Keratinocyte (primary cell): Measurements from ENCODE around the gene CASTOR1. TPM values are rescaled to one million over a fixed set of nuclear protein-coding genes. Genes with fewer than 3 reads are reported as not detected.

Experiments
- DNase-seq: peaks from one replicate; pipeline ENCODE4 v3.0.0-alpha.2; 2011; ENCODE audit warnings: low read depth, missing footprints, low spot score
- FAIRE-seq: peaks from 2 replicates; lab custom pipeline; 2011; peaks lifted over from hg19 to GRCh38; lab: Jason Lieb, UNC
- H2AFZ ChIP-seq: 2 replicates; pipeline ENCODE4 v1.6.0; 2012; ENCODE audit warnings: low read length, control low read depth, inconsistent platforms; ENCODE audit not compliant: control insufficient read depth
- H3K27ac ChIP-seq: 2 replicates; pipeline ENCODE4 v1.5.1; 2011; ENCODE audit warnings: low read length; ENCODE audit not compliant: control insufficient read depth, insufficient read depth
- H3K27me3 ChIP-seq: 3 replicates; pipeline ENCODE4 v1.6.0; 2011; ENCODE audit warnings: low read length; ENCODE audit not compliant: control insufficient read depth, insufficient read depth; ENCODE audit errors: extremely low read depth
- H3K36me3 ChIP-seq, 2 experiments: 2 replicates in 1 of 2; 3 replicates in 1 of 2; pipeline ENCODE4 v1.5.1; 2011; ENCODE audit warnings: low read length in 2 of 2, mild to moderate bottlenecking in 1 of 2; ENCODE audit not compliant: control insufficient read depth in 2 of 2, insufficient read depth in 2 of 2; ENCODE audit errors: extremely low read depth in 1 of 2
- H3K4me1 ChIP-seq: 3 replicates; pipeline ENCODE4 v1.5.1; 2011; ENCODE audit warnings: low read length; ENCODE audit not compliant: control insufficient read depth, insufficient read depth; ENCODE audit errors: extremely low read depth
- H3K4me2 ChIP-seq: 3 replicates; pipeline ENCODE4 v1.6.0; 2011; ENCODE audit warnings: low read depth, low read length; ENCODE audit not compliant: control insufficient read depth, insufficient read depth; ENCODE audit errors: extremely low read depth
- H3K4me3 ChIP-seq, 3 experiments: fragments of 200-600 bp in 1 of 3; sonication (generic) in 1 of 3; 2 replicates in 2 of 3; 3 replicates in 1 of 3; pipeline ENCODE4 v1.5.1; 2011 to 2016; ENCODE audit warnings: low read length in 3 of 3, mild to moderate bottlenecking in 3 of 3, control low read depth in 2 of 3, inconsistent platforms in 1 of 3, low read depth in 1 of 3, mixed read lengths in 1 of 3, mixed run types in 1 of 3, moderate library complexity in 1 of 3; ENCODE audit not compliant: control insufficient read depth in 2 of 3, insufficient read depth in 2 of 3; ENCODE audit errors: extremely low read depth in 1 of 3
- H3K79me2 ChIP-seq: 2 replicates; pipeline ENCODE4 v1.6.0; 2012; ENCODE audit warnings: low read length; ENCODE audit not compliant: control insufficient read depth, insufficient read depth
- H3K9ac ChIP-seq: 3 replicates; pipeline ENCODE4 v1.6.0; 2011; ENCODE audit warnings: low read length; ENCODE audit not compliant: control insufficient read depth, insufficient read depth; ENCODE audit errors: extremely low read depth
- H3K9me1 ChIP-seq: 3 replicates; pipeline ENCODE4 v1.6.0; 2011; ENCODE audit warnings: low read length; ENCODE audit not compliant: control insufficient read depth, insufficient read depth; ENCODE audit errors: extremely low read depth
- H3K9me3 ChIP-seq: 2 replicates; pipeline ENCODE4 v1.5.1; 2012; ENCODE audit warnings: low read depth, low read length; ENCODE audit not compliant: control insufficient read depth
- H4K20me1 ChIP-seq: 3 replicates; pipeline ENCODE4 v1.6.0; 2011; ENCODE audit warnings: low read length; ENCODE audit not compliant: control insufficient read depth, insufficient read depth; ENCODE audit errors: extremely low read depth
- EZH2 ChIP-seq: IDR thresholded peaks from one replicate; pipeline ENCODE4 v1.6.1; 2012; ENCODE audit warnings: inconsistent platforms, mild to moderate bottlenecking, low read length, moderate library complexity
- dilution Hi-C: fragments of 300-500 bp; cut with MboI; formaldehyde crosslinking; loops from one replicate; pipeline ENCODE4 v1.7.0; 2020; ENCODE audit warnings: low sequenced_read_pairs; ENCODE audit not compliant: extremely low pct_ligation_motif_present
- polyA plus RNA-seq, 5 experiments: library from polyadenylated mRNA; depleted of rRNA in 3 of 5; stranded (reverse) in 3 of 5; stranded (forward) in 1 of 5; unstranded in 1 of 5; fragments of >200 nt; gene quantifications; 1 replicate in 1 of 5; 2 replicates in 3 of 5; 3 replicates in 1 of 5; pipeline versions ENCODE4 v1.2.1 to v1.2.3, GENCODE V29; 2011 to 2012; ENCODE audit warnings: missing spikeins in 2 of 5, low read depth in 1 of 5, low replicate concordance in 1 of 5
- TF ChIP-seq, protein P1 (sequence below), 3 experiments: IDR thresholded peaks in 1 of 3; conservative IDR thresholded peaks in 1 of 3; optimal IDR thresholded peaks in 1 of 3; 2 replicates in 2 of 3; 3 replicates in 1 of 3; pipeline versions ENCODE3 to v1.5.1; 2011; ENCODE audit warnings: low read length in 3 of 3, mild to moderate bottlenecking in 3 of 3, moderate library complexity in 2 of 3, control low read depth in 1 of 3, inconsistent platforms in 1 of 3; ENCODE audit not compliant: insufficient read depth in 2 of 3; ENCODE audit errors: extremely low read depth in 1 of 3

The CASTOR1 gene
- polyA plus RNA-seq, 1 donor (not counting 4 experiments of a cell fraction or from before 2014, with no cell fraction given), result 9.1 TPM

DNA sequence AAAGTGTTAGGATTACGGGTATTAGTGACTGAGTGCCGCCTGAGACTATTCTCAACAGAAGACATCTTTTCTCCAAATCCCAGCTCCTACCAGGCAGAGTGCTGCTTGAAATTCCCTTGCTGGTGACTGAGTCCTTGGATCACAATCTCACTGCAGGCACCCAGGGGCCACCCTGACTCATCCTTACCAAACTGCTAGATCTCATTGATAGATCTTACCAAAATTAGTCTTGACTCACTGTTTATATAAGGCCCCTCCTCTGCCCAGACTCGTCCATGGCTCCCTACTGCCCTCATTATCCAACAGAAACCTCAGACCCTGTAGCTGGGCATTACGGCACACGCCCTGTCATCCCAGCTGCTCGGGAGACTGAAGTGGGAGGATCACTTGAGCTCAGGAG is 22.7 kb upstream of the CASTOR1 start:
- H3K27ac ChIP-seq, result peak overlapping the region; percentile 61
- H3K9me3 ChIP-seq, result no peaks in the 10 kb centered on the region
- peaks cover 76% of the 10 kb centered on the region for H3K4me1 ChIP-seq
- H3K27me3 ChIP-seq, result no peaks in the 10 kb centered on the region
- dilution Hi-C loops, result no loop called here
- peaks cover 7% of the 10 kb centered on the region for H3K9me1 ChIP-seq
- H4K20me1 ChIP-seq, result peaks cover 10% of the 10 kb centered on the region
- H3K4me3 ChIP-seq, result no peak overlapping the region
- H3K79me2 ChIP-seq, result peaks cover 49% of the 10 kb centered on the region
- FAIRE-seq, result peak; percentile 92
- peak overlapping the region; percentile 52 for H3K4me2 ChIP-seq
- peak; percentile 82 for DNase-seq
- peaks cover 3 to 9% of the 10 kb centered on the region in 2 experiments for H3K36me3 ChIP-seq
- TF ChIP-seq, protein P1, sequence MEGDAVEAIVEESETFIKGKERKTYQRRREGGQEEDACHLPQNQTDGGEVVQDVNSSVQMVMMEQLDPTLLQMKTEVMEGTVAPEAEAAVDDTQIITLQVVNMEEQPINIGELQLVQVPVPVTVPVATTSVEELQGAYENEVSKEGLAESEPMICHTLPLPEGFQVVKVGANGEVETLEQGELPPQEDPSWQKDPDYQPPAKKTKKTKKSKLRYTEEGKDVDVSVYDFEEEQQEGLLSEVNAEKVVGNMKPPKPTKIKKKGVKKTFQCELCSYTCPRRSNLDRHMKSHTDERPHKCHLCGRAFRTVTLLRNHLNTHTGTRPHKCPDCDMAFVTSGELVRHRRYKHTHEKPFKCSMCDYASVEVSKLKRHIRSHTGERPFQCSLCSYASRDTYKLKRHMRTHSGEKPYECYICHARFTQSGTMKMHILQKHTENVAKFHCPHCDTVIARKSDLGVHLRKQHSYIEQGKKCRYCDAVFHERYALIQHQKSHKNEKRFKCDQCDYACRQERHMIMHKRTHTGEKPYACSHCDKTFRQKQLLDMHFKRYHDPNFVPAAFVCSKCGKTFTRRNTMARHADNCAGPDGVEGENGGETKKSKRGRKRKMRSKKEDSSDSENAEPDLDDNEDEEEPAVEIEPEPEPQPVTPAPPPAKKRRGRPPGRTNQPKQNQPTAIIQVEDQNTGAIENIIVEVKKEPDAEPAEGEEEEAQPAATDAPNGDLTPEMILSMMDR (optimal IDR thresholded peaks at IDR 0.05 in 1 of 3, IDR thresholded peaks at IDR 0.05 in 1 of 3, conservative IDR thresholded peaks at IDR 0.05 in 1 of 3; ENCODE audit: extremely low read depth in 1 of 3, insufficient read depth in 2 of 3, low read length in 3 of 3), result no peak
- TF ChIP-seq EZH2, result no peak
- H3K9ac ChIP-seq, result peak overlapping the region; percentile 29
- H2AFZ ChIP-seq, result no peak overlapping the region

DNA sequence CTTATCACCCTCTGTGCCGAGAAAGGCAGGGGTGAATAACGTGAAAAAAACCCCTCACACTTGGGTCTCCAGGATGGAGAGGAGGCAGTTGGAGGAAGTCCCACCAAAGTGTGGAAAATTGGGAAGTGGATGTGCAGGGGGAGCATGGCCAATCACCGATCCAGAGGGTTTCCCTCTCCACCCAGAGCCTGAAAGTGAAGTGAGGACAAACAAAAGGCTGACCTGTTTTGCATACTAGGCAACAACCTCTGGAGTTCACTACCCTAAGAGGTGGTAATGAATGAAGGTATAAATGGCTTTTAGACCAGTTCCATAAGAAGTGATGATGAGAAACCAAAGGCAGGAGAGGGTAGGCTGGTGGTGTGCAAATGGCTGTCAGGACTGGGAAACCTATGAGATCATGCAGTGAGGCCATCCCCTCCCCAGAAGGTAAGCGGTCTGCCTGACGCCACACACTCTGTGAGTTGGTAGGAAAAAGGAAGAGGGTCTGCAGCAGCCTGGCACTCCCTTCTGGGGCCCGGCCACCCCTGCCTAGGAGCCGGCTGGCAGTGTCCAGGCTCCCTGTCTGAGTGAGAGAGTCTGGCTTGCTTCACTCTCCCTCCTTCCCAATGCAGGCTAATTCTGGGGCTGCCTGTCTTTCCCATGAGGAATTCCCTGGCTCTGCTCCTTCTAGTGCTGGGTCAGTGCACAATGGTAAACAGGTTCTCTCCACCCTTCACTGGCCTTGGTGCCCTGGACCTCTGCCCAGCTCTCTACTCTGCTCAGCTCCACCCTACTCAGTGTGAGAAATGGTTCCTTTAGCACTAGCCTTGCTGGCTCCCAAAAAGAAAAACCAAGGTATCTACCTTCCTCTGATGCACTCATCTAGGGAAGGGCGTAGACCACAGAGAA is 21.8 kb upstream of the CASTOR1 start:
- DNase-seq (no peak), FAIRE-seq (no peak)
- Histone ChIP-seq H3K4me1 (peaks cover 85% of the 10 kb centered on the region), H3K4me3 (peak overlapping the region in 1 of 3 experiments; percentile 25), H3K36me3 (peaks cover 3 to 7% of the 10 kb centered on the region in 2 experiments), H2AFZ (no peak overlapping the region), H3K4me2 (peak overlapping the region; percentile 17), H3K79me2 (peaks cover 48% of the 10 kb centered on the region), H3K9me1 (peaks cover 7% of the 10 kb centered on the region), H3K27me3 (no peaks in the 10 kb centered on the region), H3K9me3 (no peaks in the 10 kb centered on the region), H3K9ac (peak overlapping the region; percentile 29), H3K27ac (peak overlapping the region; percentile 47), H4K20me1 (peaks cover 10% of the 10 kb centered on the region)
- dilution Hi-C loops, result no loop called here
- TF ChIP-seq, protein P1 (optimal IDR thresholded peaks at IDR 0.05 in 1 of 3, IDR thresholded peaks at IDR 0.05 in 1 of 3, conservative IDR thresholded peaks at IDR 0.05 in 1 of 3; ENCODE audit: extremely low read depth in 1 of 3, insufficient read depth in 2 of 3, low read length in 3 of 3), result no peak
- no peak for TF ChIP-seq EZH2
